Thyroid gland (tissue), 4 donors: ENCODE results near the gene ULK4. TPM values are rescaled to one million over a fixed set of nuclear protein-coding genes. Genes with fewer than 3 reads are reported as not detected.

Source experiments
- DNase-seq, 2 donors: peaks; one replicate each; pipeline ENCODE4 v3.0.0-alpha.2; 2019
- H3K27ac ChIP-seq, 3 donors: fragments of 200-600 bp; sonication (generic); 1 replicate in 2 of 3; 2 replicates in 1 of 3; pipeline ENCODE4 v1.5.1; 2016 to 2019; ENCODE audit warnings: mild to moderate bottlenecking in 1 of 3, moderate library complexity in 1 of 3
- H3K27me3 ChIP-seq: fragments of 200-600 bp; sonication (generic); one replicate; pipeline ENCODE4 v1.5.1; 2019
- H3K36me3 ChIP-seq, 2 donors: fragments of 200-600 bp; sonication (generic); one replicate each; pipeline ENCODE4 v1.5.1; 2016 to 2019
- H3K4me1 ChIP-seq, 2 donors: fragments of 200-600 bp; sonication (generic); one replicate each; pipeline ENCODE4 v1.5.1; 2017 to 2019
- H3K4me3 ChIP-seq, 3 donors: fragments of 200-600 bp; sonication (generic); replicated peaks in 1 of 3; 1 replicate in 2 of 3; 2 replicates in 1 of 3; pipeline ENCODE4 v1.5.1; 2016; ENCODE audit warnings: mild to moderate bottlenecking in 1 of 3
- H3K9me3 ChIP-seq: fragments of 200-600 bp; sonication (generic); one replicate; pipeline ENCODE4 v1.5.1; 2017
- CTCF ChIP-seq, 6 experiments: fragments of 200-600 bp in 3 of 6; fragments of 450-650 bp in 3 of 6; sonication (generic) in 3 of 6; IDR thresholded peaks; one replicate each; pipeline ENCODE4 v1.5.1; 2016 to 2019; ENCODE audit warnings: antibody characterized with exemption in 6 of 6, mild to moderate bottlenecking in 2 of 6, inconsistent platforms in 1 of 6, moderate library complexity in 1 of 6
- POLR2A ChIP-seq, 2 donors: fragments of 450-650 bp; IDR thresholded peaks; one replicate each; pipeline ENCODE4 v1.6.1; 2017; ENCODE audit warnings: antibody characterized with exemption in 2 of 2, mild to moderate bottlenecking in 2 of 2, moderate library complexity in 1 of 2
- WGBS, 2 donors: methylation state at CpG; one replicate each; pipeline ENCODE4 v1.1.5; 2017; 5-methylcytosine and 5-hydroxymethylcytosine counted together
- intact Hi-C: fragments of 100-400 bp; cut with DNase I; formaldehyde crosslinking; loops from one replicate; pipeline ENCODE4 v1.15.1; 2023
- total RNA-seq, 4 donors: library from RNA; depleted of rRNA; stranded (reverse); fragments of >200 nt; gene quantifications; one replicate each; pipeline ENCODE4 v1.2.3, GENCODE V29; 2016

Gene ULK4
- total RNA-seq, 4 donors from 2014 or later: 18.7 to 58.2 (median 43.3) TPM

GRCh38 chr3:41936384-41936783 lies 25.5 kb downstream of the ULK4 start:
- WGBS, 2 donors: 98 to 100% methylated on average over 1 of the region's 1 CpG
- intact Hi-C loops: no loop called here
- no peaks in the 10 kb centered on the region for H3K27me3 ChIP-seq
- no peaks in the 10 kb centered on the region for H3K9me3 ChIP-seq
- H3K4me3 ChIP-seq: no peak overlapping the region
- no peaks in the 10 kb centered on the region for H3K4me1 ChIP-seq
- no peak for DNase-seq
- TF ChIP-seq CTCF (IDR thresholded peaks at IDR 0.05): no peak
- TF ChIP-seq POLR2A (IDR thresholded peaks at IDR 0.05): no peak
- H3K36me3 ChIP-seq: no peaks in the 10 kb centered on the region
- no peak overlapping the region for H3K27ac ChIP-seq

- no peak overlapping the region for H3K4me3 ChIP-seq
- intact Hi-C loops: no loop called here
- no peak overlapping the region for H3K27ac ChIP-seq
- no peaks in the 10 kb centered on the region for H3K36me3 ChIP-seq
- no peaks in the 10 kb centered on the region for H3K4me1 ChIP-seq
- no peaks in the 10 kb centered on the region for H3K9me3 ChIP-seq
- WGBS, 2 donors: 75 to 83% methylated on average over 3 of the region's 3 CpGs
- no peaks in the 10 kb centered on the region for H3K27me3 ChIP-seq
- TF ChIP-seq CTCF (IDR thresholded peaks at IDR 0.05) (no peak), POLR2A (IDR thresholded peaks at IDR 0.05) (no peak)
- DNase-seq: no peak
Observed at GRCh38 chr3:41933154-41933676, 28.7 kb downstream of the ULK4 start.

- intact Hi-C loops: no loop called here
- no peak overlapping the region for H3K27ac ChIP-seq
- TF ChIP-seq POLR2A (IDR thresholded peaks at IDR 0.05) (no peak), CTCF (IDR thresholded peaks at IDR 0.05) (no peak)
- H3K4me1 ChIP-seq: no peaks in the 10 kb centered on the region
- H3K4me3 ChIP-seq: no peak overlapping the region
- H3K27me3 ChIP-seq: no peaks in the 10 kb centered on the region
- no peaks in the 10 kb centered on the region for H3K9me3 ChIP-seq
- no peaks in the 10 kb centered on the region for H3K36me3 ChIP-seq
- 84 to 90% methylated on average over 2 of the region's 2 CpGs for WGBS, 2 donors
- no peak for DNase-seq
Observed at GRCh38 chr3:41932464-41932863, 29.4 kb downstream of the ULK4 start.

GRCh38 chr3:41920406-41920965 lies 41.4 kb downstream of the ULK4 start:
- Histone ChIP-seq H3K4me3 (no peak overlapping the region), H3K9me3 (no peaks in the 10 kb centered on the region), H3K36me3 (no peaks in the 10 kb centered on the region), H3K4me1 (peaks cover 6 to 14% of the 10 kb centered on the region in 2 donors), H3K27ac (peak overlapping the region in 2 of 3 donors; percentile 38 to 50), H3K27me3 (no peaks in the 10 kb centered on the region)
- intact Hi-C loops: no loop called here
- 36 to 64% methylated on average over 5 of the region's 5 CpGs for WGBS, 2 donors
- DNase-seq: peak; percentile 59 to 61
- TF ChIP-seq CTCF (IDR thresholded peaks at IDR 0.05) (no peak), POLR2A (IDR thresholded peaks at IDR 0.05) (no peak)

GRCh38 chr3:41915353-41915752 lies 46.5 kb downstream of the ULK4 start:
- intact Hi-C loops: no loop called here
- Histone ChIP-seq H3K9me3 (no peaks in the 10 kb centered on the region), H3K4me3 (no peak overlapping the region), H3K27ac (no peak overlapping the region), H3K27me3 (no peaks in the 10 kb centered on the region), H3K36me3 (no peaks in the 10 kb centered on the region), H3K4me1 (peaks cover 6 to 10% of the 10 kb centered on the region in 2 donors)
- WGBS, 2 donors: 98 to 100% methylated on average over 1 of the region's 1 CpG
- no peak for DNase-seq
- TF ChIP-seq POLR2A (IDR thresholded peaks at IDR 0.05) (no peak), CTCF (IDR thresholded peaks at IDR 0.05) (no peak)
